Neural cell (in vitro differentiated cells): ENCODE measurements around the gene ZNF728.
"Not testable (repeated sequence)": the region's sequence is repeated elsewhere in the genome, so short reads cannot be mapped to it uniquely, and the experiment has no call there.

Source experiments
- EP300 ChIP-seq: fragments of 450-650 bp; conservative IDR thresholded peaks from 2 replicates; pipeline ENCODE4 v1.6.1; 2014; ENCODE audit warnings: antibody characterized with exemption, mild to moderate bottlenecking, moderate library complexity; ENCODE audit not compliant: poor library complexity, severe bottlenecking
- EZH2 ChIP-seq: fragments of 200-600, 300-800 bp; shearing (Covaris generic), sonication (generic); IDR thresholded peaks from 2 replicates; pipeline ENCODE4 v1.6.1; 2014; ENCODE audit warnings: antibody characterized with exemption, low read length, borderline replicate concordance, mild to moderate bottlenecking; ENCODE audit not compliant: insufficient read depth, poor library complexity, severe bottlenecking
- MXI1 ChIP-seq: fragments of 450-650 bp; conservative IDR thresholded peaks from 2 replicates; pipeline ENCODE4 v1.6.1; 2014; ENCODE audit warnings: antibody characterized with exemption, mild to moderate bottlenecking; ENCODE audit not compliant: poor library complexity, severe bottlenecking
- POLR2AphosphoS5 ChIP-seq: IDR thresholded peaks from 2 replicates; pipeline ENCODE4 v1.6.1; 2012
- SMC3 ChIP-seq: fragments of 450-650 bp; conservative IDR thresholded peaks from 2 replicates; pipeline ENCODE4 v1.6.1; 2014; ENCODE audit warnings: antibody characterized with exemption, mild to moderate bottlenecking, moderate library complexity; ENCODE audit not compliant: poor library complexity
- TF ChIP-seq, protein P1 (sequence below): fragments of 450-650 bp; IDR thresholded peaks from 2 replicates; pipeline ENCODE4 v1.5.1; 2014; ENCODE audit warnings: antibody characterized with exemption, mild to moderate bottlenecking, moderate library complexity; ENCODE audit not compliant: poor library complexity, severe bottlenecking

DNA sequence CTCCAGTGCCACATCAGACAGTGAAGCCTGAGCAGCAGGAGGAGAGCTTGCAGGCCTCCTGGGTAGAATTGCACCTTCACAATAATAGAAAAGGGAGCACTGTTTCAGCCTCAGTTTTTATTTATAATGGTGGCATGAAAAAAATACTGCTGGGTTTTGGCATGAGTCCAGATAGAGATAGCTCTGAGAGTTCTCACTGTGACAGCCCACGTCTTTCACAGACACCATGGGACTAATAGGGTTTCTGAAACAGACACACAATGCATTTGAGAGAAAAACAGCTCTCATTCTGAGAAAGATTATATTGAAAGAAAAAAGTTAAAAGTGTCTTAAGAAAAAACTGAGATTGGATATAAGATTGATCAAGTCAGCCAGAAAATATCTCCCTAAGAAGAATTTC lies 8.0 kb downstream of the ZNF728 start:
- TF ChIP-seq, protein P1, sequence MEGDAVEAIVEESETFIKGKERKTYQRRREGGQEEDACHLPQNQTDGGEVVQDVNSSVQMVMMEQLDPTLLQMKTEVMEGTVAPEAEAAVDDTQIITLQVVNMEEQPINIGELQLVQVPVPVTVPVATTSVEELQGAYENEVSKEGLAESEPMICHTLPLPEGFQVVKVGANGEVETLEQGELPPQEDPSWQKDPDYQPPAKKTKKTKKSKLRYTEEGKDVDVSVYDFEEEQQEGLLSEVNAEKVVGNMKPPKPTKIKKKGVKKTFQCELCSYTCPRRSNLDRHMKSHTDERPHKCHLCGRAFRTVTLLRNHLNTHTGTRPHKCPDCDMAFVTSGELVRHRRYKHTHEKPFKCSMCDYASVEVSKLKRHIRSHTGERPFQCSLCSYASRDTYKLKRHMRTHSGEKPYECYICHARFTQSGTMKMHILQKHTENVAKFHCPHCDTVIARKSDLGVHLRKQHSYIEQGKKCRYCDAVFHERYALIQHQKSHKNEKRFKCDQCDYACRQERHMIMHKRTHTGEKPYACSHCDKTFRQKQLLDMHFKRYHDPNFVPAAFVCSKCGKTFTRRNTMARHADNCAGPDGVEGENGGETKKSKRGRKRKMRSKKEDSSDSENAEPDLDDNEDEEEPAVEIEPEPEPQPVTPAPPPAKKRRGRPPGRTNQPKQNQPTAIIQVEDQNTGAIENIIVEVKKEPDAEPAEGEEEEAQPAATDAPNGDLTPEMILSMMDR, result not testable (repeated sequence)
- TF ChIP-seq POLR2AphosphoS5, EP300, EZH2, MXI1, SMC3: not testable (repeated sequence)
